Stimulated activated CD4-positive, alpha-beta T cell treated with anti-CD3 and anti-CD28 coated beads, Interleukin-1b, Interleukin-23, amount 100 ng/mL, for 24 hours (primary cell): ENCODE measurements around the gene SCN9A.
A peak's percentile ranks its signal among the peaks of the same experiment; 100 is the strongest.

Experiments
- DNase-seq, 4 experiments: peaks; one replicate each; pipeline ENCODE4 v3.0.0-alpha.2; 2020; ENCODE audit warnings: low read depth in 4 of 4, low spot score in 1 of 4

The SCN9A gene

GRCh38 chr2:166181813-166182154 lies 194.0 kb downstream of the SCN9A start:
- DNase-seq, result no peak

GRCh38 chr2:166180951-166181812 lies 194.6 kb downstream of the SCN9A start:
- peak in 2 of 4 experiments; percentile 0 to 1 for DNase-seq

- DNase-seq, result no peak
Observed at GRCh38 chr2:166179201-166179600, 196.5 kb downstream of the SCN9A start.

- no peak for DNase-seq
Observed at GRCh38 chr2:166173263-166173662, 202.5 kb downstream of the SCN9A start.

GRCh38 chr2:166171216-166171615 lies 204.5 kb downstream of the SCN9A start:
- DNase-seq, result no peak

- DNase-seq, result no peak
Observed at GRCh38 chr2:166170356-166170755, 205.4 kb downstream of the SCN9A start.

GRCh38 chr2:166167449-166167848 lies 208.3 kb downstream of the SCN9A start:
- DNase-seq, result no peak

GRCh38 chr2:166163775-166164174 lies 212.0 kb downstream of the SCN9A start:
- no peak for DNase-seq

- DNase-seq, result no peak
Observed at GRCh38 chr2:166158546-166158945, 217.2 kb downstream of the SCN9A start.

GRCh38 chr2:166157578-166157977 lies 218.2 kb downstream of the SCN9A start:
- DNase-seq, result no peak

- no peak for DNase-seq
Observed at GRCh38 chr2:166156985-166157490, 218.7 kb downstream of the SCN9A start.

GRCh38 chr2:166155589-166155988 lies 220.2 kb downstream of the SCN9A start:
- no peak for DNase-seq

- DNase-seq, result no peak
Observed at GRCh38 chr2:166154685-166155338, 220.9 kb downstream of the SCN9A start.

GRCh38 chr2:166152064-166152463 lies 223.7 kb downstream of the SCN9A start:
- no peak for DNase-seq

GRCh38 chr2:166148500-166149400 lies 227.0 kb downstream of the SCN9A start:
- DNase-seq, result no peak

GRCh38 chr2:166147883-166148282 lies 227.9 kb downstream of the SCN9A start:
- no peak for DNase-seq
